Natural killer cell (primary cell): ENCODE measurements around the gene ZKSCAN2. TPM values are rescaled to one million over a fixed set of nuclear protein-coding genes. Genes with fewer than 3 reads are reported as not detected.

Experiments
- ATAC-seq, 3 donors: fragments of 150-1000 bp in 2 of 3; fragments of 200-7000 bp in 1 of 3; cut with Tn5 transposase; 1 replicate in 1 of 3; 2 replicates in 2 of 3; pipeline ENCODE4 v1.10.0; 2021; ENCODE audit warnings: mild to moderate bottlenecking in 2 of 3, moderate library complexity in 2 of 3
- DNase-seq, 2 donors: peaks; one replicate each; pipeline versions ENCODE4 v3.0.0 to v3.0.0-alpha.2; 2013 to 2021; ENCODE audit warnings: mixed read lengths in 1 of 2
- H3K27ac ChIP-seq: one replicate; pipeline ENCODE4 v1.5.1; 2013; ENCODE audit warnings: mild to moderate bottlenecking, low read length
- H3K27me3 ChIP-seq: one replicate; pipeline ENCODE4 v1.6.1; 2013; ENCODE audit warnings: low read length; ENCODE audit not compliant: control insufficient read depth, insufficient read depth
- H3K36me3 ChIP-seq: one replicate; pipeline ENCODE4 v1.6.1; 2013; ENCODE audit warnings: low read length; ENCODE audit not compliant: control insufficient read depth, insufficient read depth
- H3K4me1 ChIP-seq: one replicate; pipeline ENCODE4 v1.6.1; 2013; ENCODE audit warnings: low read length; ENCODE audit not compliant: control insufficient read depth, insufficient read depth
- H3K4me3 ChIP-seq: one replicate; pipeline ENCODE4 v1.5.1; 2013; ENCODE audit warnings: low read length
- H3K9me3 ChIP-seq: one replicate; pipeline ENCODE4 v1.6.1; 2013; ENCODE audit warnings: low read length; ENCODE audit not compliant: control insufficient read depth, insufficient read depth
- H3K27ac Mint-ChIP-seq, 2 donors: one replicate each; pipeline ENCODE4 v1.8.0; 2022; ENCODE audit warnings: mild to moderate bottlenecking in 2 of 2, mixed read lengths in 2 of 2, moderate library complexity in 1 of 2
- H3K27me3 Mint-ChIP-seq, 2 donors: one replicate each; pipeline ENCODE4 v1.8.0; 2022; ENCODE audit warnings: low read depth in 2 of 2, mixed read lengths in 2 of 2
- H3K36me3 Mint-ChIP-seq: one replicate; pipeline ENCODE4 v1.8.0; 2022; ENCODE audit warnings: mixed read lengths
- H3K4me1 Mint-ChIP-seq, 2 donors: one replicate each; pipeline ENCODE4 v1.8.0; 2022; ENCODE audit warnings: mixed read lengths in 2 of 2
- H3K4me3 Mint-ChIP-seq: one replicate; pipeline ENCODE4 v1.8.0; 2022; ENCODE audit warnings: mild to moderate bottlenecking, moderate library complexity, mixed read lengths
- H3K9me3 Mint-ChIP-seq, 2 donors: one replicate each; pipeline ENCODE4 v1.8.0; 2022; ENCODE audit warnings: mixed read lengths in 2 of 2
- CTCF ChIP-seq: fragments of 200-600 bp; IDR thresholded peaks from one replicate; pipeline ENCODE4 v1.8.0; 2022; ENCODE audit warnings: antibody characterized with exemption
- WGBS: methylation state at CpG from one replicate; pipeline ENCODE4 v1.1.7; 2013; ENCODE audit warnings: missing lambda C conversion rate; ENCODE audit not compliant: insufficient coverage; 5-methylcytosine and 5-hydroxymethylcytosine counted together
- intact Hi-C: fragments of 100-400 bp; cut with micrococcal nuclease; formaldehyde crosslinking; loops from one replicate; pipeline ENCODE4 v1.14.2; 2022
- total RNA-seq, 4 donors: library from RNA; stranded (reverse); fragments of 120-200 nt in 1 of 4; gene quantifications; one replicate each; pipeline versions ENCODE4 v1.2.3 to v1.2.4, GENCODE V29; 2013 to 2022

Gene ZKSCAN2
- total RNA-seq, 3 donors from 2014 or later (not counting 1 experiment from before 2014, with no cell fraction given): 6.7 to 7.0 (median 6.8) TPM

GRCh38 chr16:25297151-25297787 lies 39.6 kb upstream of the ZKSCAN2 start:
- Histone ChIP-seq H3K9me3 (no peaks in the 10 kb centered on the region), H3K4me1 (no peaks in the 10 kb centered on the region), H3K4me3 (no peak overlapping the region), H3K36me3 (no peaks in the 10 kb centered on the region), H3K27ac (no peak overlapping the region), H3K27me3 (peaks cover 2% of the 10 kb centered on the region)
- 67% methylated on average over 4 of the region's 6 CpGs for WGBS
- H3K27ac Mint-ChIP-seq: no peak overlapping the region
- intact Hi-C loops: no loop called here
- no peaks in the 10 kb centered on the region for H3K4me1 Mint-ChIP-seq
- H3K27me3 Mint-ChIP-seq: peaks cover 0 to 4% of the 10 kb centered on the region in 2 donors
- ATAC-seq (no peak), DNase-seq (no peak)
- no peak for TF ChIP-seq CTCF
- no peaks in the 10 kb centered on the region for H3K9me3 Mint-ChIP-seq
- no peak overlapping the region for H3K4me3 Mint-ChIP-seq
- no peaks in the 10 kb centered on the region for H3K36me3 Mint-ChIP-seq

GRCh38 chr16:25291580-25291979 lies 33.9 kb upstream of the ZKSCAN2 start:
- no peaks in the 10 kb centered on the region for H3K9me3 Mint-ChIP-seq
- no peak overlapping the region for H3K27ac Mint-ChIP-seq
- Histone ChIP-seq H3K4me3 (no peak overlapping the region), H3K4me1 (no peaks in the 10 kb centered on the region), H3K27ac (no peak overlapping the region), H3K36me3 (no peaks in the 10 kb centered on the region), H3K27me3 (peaks cover 2% of the 10 kb centered on the region), H3K9me3 (no peaks in the 10 kb centered on the region)
- no peak overlapping the region for H3K4me3 Mint-ChIP-seq
- H3K27me3 Mint-ChIP-seq: no peaks in the 10 kb centered on the region
- intact Hi-C loops: no loop called here
- DNase-seq (no peak), ATAC-seq (no peak)
- no peaks in the 10 kb centered on the region for H3K4me1 Mint-ChIP-seq
- WGBS: 81% methylated on average over 3 of the region's 3 CpGs
- TF ChIP-seq CTCF: no peak
- H3K36me3 Mint-ChIP-seq: no peaks in the 10 kb centered on the region

GRCh38 chr16:25289466-25289865 lies 31.8 kb upstream of the ZKSCAN2 start:
- Histone ChIP-seq H3K4me3 (no peak overlapping the region), H3K27ac (no peak overlapping the region), H3K9me3 (no peaks in the 10 kb centered on the region), H3K36me3 (no peaks in the 10 kb centered on the region), H3K27me3 (peaks cover 2% of the 10 kb centered on the region), H3K4me1 (no peaks in the 10 kb centered on the region)
- Mint-ChIP-seq H3K27me3 (no peaks in the 10 kb centered on the region), H3K36me3 (peaks cover under 1% of the 10 kb centered on the region), H3K27ac (no peak overlapping the region), H3K9me3 (no peaks in the 10 kb centered on the region), H3K4me1 (no peaks in the 10 kb centered on the region), H3K4me3 (no peak overlapping the region)
- ATAC-seq: no peak
- DNase-seq: no peak
- WGBS: 100% methylated on average over 3 of the region's 3 CpGs
- intact Hi-C loops: no loop called here
- TF ChIP-seq CTCF: no peak

- Histone ChIP-seq H3K36me3 (no peaks in the 10 kb centered on the region), H3K4me1 (no peaks in the 10 kb centered on the region), H3K27me3 (no peaks in the 10 kb centered on the region), H3K9me3 (peaks cover 3% of the 10 kb centered on the region), H3K27ac (no peak overlapping the region), H3K4me3 (no peak overlapping the region)
- H3K27ac Mint-ChIP-seq: no peak overlapping the region
- TF ChIP-seq CTCF: no peak
- WGBS: 86% methylated on average over 7 of the region's 7 CpGs
- H3K9me3 Mint-ChIP-seq: peaks cover 0 to 2% of the 10 kb centered on the region in 2 donors
- DNase-seq (no peak), ATAC-seq (no peak)
- no peak overlapping the region for H3K4me3 Mint-ChIP-seq
- peaks cover 0 to 5% of the 10 kb centered on the region in 2 donors for H3K4me1 Mint-ChIP-seq
- no peaks in the 10 kb centered on the region for H3K27me3 Mint-ChIP-seq
- intact Hi-C loops: loop anchor here (5.0 kb wide), 1 partner anchor 1828 kb away; no protein-coding TSS in a partner anchor
- peaks cover 8% of the 10 kb centered on the region for H3K36me3 Mint-ChIP-seq
These were observed 21.8 kb upstream of the ZKSCAN2 start for GRCh38 chr16:25279491-25279890.
